Tibial nerve (tissue), 4 donors: ENCODE data around the gene TBK1.

Source experiments
- EP300 ChIP-seq, 2 donors: sonication (generic); formaldehyde crosslinking; IDR thresholded peaks; one replicate each; pipeline ENCODE4 v1.6.1; 2017; ENCODE audit warnings: antibody characterized with exemption in 2 of 2, mild to moderate bottlenecking in 1 of 2
- POLR2A ChIP-seq, 2 donors: fragments of 450-650 bp; IDR thresholded peaks; one replicate each; pipeline ENCODE4 v1.6.1; 2017; ENCODE audit warnings: antibody characterized with exemption in 2 of 2, mild to moderate bottlenecking in 2 of 2, moderate library complexity in 2 of 2
- TF ChIP-seq, protein P1 (sequence below), 5 experiments: fragments of 200-600 bp in 3 of 5; fragments of 450-650 bp in 2 of 5; sonication (generic) in 3 of 5; IDR thresholded peaks; one replicate each; pipeline ENCODE4 v1.5.1; 2016 to 2019; ENCODE audit warnings: antibody characterized with exemption in 5 of 5, mild to moderate bottlenecking in 3 of 5, moderate library complexity in 2 of 5

DNA sequence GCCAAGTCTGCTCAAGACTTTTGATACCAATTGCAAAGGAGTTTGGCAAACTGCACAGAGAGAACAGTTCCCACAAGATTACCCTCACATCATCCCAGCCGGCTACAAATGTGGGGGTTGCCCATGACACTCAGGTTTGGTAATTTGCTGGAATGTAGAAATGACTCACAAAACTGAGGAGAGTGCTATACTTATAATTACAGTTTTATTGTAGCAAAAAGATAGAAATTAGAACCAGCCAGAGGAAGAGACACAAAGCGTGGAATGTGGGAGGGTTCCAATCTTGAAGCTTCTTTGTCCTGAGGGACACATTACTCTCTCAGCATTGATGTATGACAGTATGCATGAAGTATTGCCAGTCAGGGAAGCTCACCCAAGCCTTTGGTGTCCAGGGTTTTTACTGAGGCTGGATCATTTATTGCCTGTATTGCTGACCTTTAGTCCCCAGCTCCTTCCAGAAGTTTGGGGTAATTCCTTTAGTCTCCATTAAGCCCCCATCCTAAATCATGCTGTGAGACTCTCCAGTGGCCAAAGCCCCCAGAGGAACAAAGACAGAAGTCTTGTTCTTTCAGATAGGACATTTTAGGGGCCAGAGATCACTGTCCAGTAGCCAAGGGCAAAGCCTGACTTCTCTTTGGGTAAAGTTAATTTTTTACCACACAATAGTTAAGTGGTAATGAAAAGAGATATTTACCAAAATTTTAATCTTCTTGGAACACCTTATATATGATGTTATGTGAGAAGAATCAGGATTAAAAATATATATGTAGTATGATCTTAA lies 9.9 kb downstream of the TBK1 start:
- TF ChIP-seq, protein P1, sequence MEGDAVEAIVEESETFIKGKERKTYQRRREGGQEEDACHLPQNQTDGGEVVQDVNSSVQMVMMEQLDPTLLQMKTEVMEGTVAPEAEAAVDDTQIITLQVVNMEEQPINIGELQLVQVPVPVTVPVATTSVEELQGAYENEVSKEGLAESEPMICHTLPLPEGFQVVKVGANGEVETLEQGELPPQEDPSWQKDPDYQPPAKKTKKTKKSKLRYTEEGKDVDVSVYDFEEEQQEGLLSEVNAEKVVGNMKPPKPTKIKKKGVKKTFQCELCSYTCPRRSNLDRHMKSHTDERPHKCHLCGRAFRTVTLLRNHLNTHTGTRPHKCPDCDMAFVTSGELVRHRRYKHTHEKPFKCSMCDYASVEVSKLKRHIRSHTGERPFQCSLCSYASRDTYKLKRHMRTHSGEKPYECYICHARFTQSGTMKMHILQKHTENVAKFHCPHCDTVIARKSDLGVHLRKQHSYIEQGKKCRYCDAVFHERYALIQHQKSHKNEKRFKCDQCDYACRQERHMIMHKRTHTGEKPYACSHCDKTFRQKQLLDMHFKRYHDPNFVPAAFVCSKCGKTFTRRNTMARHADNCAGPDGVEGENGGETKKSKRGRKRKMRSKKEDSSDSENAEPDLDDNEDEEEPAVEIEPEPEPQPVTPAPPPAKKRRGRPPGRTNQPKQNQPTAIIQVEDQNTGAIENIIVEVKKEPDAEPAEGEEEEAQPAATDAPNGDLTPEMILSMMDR (IDR thresholded peaks at IDR 0.05): no peak
- TF ChIP-seq EP300 (IDR thresholded peaks at IDR 0.05) (no peak), POLR2A (IDR thresholded peaks at IDR 0.05) (no peak)
